NCI-H187 treated with DMSO at 0.1 percent for 48 hours (cell line): ENCODE measurements around the gene GMIP.

Experiments used
- DNase-seq: peaks from one replicate; lab custom pipeline; 2025; lab: John Stamatoyannopoulos, UW

GMIP gene

DNA sequence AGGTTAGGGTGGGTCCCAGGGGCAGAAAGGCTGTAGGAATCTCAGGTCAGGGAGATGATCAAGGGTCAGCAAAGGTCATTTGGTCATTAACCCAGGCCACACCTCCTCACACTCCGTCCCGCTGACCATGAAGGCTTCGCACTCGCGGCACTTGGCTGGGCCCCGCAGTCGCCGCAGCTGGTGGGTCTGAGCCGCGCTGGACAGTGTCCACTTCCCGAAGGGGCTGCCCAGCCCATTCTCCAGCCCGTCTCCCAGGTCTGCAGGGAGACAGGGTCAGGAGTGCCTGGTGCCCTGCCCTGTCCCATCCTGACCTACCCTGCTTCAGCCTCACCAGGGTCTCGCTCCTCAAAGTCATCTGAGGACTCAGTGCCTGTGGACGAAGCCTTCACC, 8.1 kb downstream of the GMIP start:
- no peak for DNase-seq

DNA sequence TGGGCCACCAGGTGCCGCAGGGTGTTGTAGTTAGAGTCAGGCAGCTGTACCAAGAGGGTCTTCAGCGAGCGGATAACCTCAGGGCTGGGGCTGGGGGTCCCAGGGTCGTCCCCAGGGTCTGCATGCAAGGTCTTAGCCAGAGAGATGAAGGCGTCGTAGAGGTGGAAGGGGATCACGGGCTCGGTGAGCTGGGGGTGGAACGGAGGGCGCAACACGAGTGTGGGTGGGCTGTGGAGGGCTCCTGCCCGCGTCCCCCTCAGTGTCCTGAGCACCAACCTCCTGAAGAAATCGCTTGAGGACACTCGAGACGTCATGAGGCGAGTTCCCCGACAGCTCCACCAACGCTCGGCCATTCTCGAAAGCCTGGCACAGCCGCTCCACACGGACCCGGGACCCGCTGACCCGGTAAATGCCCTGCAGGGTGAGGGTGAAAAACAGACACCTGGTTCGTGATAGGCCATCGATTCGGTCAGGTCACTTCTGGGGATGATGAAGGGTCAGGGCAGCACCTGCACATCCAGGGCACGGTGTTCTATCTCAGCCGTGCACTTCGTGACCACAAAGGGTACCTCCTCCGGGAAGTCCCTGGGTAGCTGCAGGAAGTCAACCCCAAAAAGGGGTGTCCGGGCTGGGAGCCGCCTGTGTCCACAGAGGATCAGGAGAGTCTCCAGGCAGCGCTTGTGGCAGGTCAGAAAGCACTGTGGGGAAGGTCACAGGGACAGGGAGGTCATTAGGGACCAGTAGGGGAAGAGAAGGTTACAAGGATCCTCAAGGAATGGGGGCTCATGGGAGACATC, 8.7 kb downstream of the GMIP start:
- DNase-seq = no peak

DNA sequence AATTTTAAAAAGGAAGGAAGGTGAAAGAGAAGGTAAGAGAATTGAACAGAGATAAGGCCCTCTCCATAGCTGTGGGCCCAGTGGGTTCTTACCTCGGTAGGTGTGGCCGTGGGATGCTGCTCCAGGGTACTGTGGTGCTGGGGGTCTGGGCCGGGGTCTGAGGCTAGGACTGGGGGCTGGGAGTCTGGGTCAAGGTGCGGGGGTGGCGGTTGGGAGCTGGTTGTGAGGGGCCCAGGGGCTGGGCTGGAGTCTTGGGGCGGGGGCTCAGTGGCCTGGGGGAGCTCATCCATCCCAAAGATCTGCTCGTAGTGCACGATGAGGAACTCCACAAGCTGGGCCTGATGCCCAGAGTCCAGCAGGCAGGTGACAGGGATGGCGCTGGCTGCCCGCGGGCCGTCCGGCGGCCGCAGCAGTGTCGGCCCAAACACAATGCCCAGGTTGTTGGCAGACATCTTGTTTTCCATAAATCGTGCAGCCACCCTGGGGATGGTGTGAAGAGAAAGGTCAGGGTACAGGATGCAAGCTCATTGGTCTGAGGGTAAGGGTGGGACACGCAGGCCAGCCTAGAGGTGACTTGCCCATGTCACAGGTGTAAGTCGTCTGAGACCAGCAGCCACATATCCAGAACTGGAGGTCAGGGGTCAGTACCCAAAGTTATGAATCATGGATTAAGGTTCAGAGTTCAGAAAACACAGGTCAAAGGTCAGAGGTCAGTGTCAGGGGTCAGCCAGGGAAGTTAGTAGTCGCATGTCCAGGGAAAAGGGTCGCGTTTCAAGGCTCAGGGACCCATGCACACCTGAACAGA, 9.5 kb downstream of the GMIP start:
- DNase-seq = no peak

DNA sequence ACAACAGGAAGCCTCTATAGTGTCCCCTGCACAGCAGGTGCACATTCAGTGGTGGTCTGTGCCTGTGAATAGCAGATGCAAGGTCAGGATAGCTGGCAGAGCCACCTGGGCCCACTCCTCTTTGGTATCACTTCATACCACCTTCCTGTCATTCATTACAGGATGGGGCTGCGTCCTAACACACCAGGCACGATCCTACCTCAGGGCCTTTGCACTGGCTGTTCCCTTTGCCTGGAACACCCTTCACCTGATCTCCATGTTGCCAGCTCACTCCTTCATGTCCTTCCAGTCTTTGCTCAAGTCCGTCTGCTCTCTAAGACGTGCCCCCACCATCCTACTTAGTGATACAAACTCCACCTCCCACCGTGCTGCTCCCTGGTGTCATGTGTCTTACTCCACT, 10.8 kb downstream of the GMIP start:
- no peak for DNase-seq

DNA sequence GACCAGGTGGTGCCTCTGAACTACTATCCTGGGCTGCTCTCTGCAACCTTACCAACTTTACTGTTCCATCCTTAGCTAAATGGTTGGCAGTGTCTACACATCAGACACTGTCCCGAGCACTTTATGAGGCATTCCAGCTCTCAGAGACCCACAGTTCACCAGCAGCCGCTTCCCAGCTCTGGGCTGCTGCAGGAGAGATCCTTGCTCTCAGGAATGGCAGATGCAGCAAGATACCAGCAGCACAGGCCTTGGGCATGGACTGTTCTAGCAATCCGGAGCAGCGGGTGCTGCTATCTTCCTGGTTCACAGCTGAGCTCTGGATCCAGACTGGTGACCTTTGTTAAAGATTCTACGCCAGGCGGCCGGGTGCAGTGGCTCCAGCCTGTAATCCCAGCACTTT, 12.1 kb downstream of the GMIP start:
- DNase-seq = no peak

DNA sequence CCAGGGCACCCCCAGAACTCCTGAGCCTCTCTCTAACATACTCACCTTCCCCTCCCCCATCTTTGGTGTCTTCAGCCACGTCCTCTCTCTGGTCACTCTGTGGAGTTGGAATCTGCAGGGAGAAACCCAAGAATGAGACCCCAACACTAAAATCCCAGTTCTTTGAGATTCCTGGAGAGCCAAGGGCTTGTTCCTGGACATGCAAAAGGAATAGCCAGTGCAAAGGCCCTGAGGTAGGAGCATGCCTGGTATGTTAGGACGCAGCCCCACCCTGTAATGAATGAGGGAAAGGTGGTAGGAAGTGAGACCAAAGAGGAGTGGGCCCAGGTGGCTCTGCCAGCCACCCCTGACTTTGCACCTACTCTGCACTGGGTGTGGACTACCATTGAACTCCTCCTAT, 13.0 kb downstream of the GMIP start:
- DNase-seq = no peak

DNA sequence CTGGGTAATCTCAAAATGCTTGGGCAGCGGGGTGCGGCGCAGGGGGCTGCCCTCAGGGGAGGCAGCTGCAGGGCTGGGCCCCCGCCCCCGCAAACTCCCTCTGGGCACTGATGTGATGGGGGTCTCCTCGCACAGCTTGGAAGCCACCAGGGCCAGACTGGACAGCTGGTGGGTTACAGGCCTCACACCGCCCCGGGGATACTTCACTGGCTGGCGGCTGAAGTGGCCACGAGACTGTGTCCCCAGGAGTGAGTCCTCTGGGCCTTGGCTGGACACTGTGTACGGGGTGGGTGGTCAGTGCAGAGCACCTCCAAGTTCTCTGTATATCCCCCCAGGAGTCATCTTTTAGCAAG, 13.4 kb downstream of the GMIP start:
- no peak for DNase-seq

DNA sequence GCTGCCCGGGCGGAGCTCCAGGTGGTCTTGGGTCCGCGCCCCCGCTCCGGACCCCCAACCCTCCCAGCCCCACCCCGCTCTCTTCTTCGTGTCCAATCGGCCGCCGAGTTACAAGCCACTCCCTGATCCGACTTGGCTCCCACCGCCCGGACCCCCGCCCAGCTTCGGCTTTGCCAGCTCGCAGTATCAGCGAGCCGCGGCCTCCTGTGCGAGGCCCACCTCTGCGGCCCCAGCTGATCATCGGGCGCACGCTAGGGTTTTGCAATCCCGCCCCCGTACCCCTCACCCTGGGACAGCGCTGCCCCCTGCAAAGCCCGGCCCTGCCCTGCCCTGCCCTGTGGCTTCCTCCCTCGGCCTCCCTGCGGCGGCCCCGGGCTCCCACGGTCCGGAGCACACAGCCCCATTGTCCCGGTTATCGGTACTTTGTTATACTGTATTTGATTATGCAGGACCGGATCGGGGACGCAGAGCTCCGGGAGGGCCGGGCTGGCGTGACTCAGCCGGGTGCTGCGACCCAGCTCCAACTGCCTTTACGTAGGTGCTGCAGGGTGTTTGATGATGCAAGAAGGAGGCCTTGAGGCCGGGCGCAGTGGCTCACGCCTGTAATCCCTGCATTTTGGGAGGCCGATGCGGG, 14.8 kb downstream of the GMIP start:
- no peak for DNase-seq

DNA sequence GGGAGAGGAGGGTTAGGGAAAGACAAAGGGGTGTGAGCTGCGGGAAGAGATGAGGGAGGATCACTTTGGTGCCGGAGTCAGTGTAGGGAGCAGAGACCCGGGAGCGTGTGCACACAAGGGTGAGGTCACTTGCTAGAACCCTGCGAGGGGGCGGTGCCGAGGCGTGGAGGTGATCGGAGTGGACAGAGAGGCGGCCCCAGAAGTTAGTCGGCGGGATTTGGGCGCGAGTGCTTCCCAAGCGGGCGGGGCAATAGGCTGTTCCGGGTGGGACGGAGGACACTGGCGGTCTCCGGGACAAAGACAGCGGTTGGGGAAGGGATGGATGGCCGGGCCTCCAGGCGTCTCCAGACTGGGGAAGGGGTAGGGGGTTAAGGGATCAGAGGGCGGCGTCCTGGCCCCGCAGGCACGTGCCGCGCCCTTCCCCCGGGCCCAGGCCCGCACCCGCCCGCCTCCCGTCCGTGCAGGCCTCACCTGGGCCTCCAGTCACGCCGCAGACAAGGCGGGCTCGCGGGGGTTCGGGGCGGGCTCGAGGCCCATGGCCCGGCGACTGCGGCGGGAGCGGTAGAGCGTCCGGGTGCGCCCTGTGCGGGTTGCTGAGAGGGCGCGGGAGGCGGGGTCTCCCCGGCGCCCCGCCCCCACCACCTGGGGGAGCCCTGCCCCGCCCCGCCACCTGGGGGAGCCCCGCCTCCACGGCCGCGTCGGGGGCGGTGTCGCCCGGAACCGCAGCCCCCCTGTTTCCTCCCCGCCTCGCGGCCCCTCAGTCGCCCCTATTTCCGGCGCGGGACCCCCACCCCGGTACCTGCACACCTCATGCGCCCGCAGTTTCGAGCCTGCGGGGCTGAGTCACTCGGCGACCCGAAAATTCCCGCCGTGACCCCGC, 15.6 kb downstream of the GMIP start, which contains the start of gene LPAR2:
LPAR2 (minus strand) TSS at position 600 of the 880 bp plus-strand sequence. CDS start 945 bp downstream, outside the sequence.
- no peak for DNase-seq

DNA sequence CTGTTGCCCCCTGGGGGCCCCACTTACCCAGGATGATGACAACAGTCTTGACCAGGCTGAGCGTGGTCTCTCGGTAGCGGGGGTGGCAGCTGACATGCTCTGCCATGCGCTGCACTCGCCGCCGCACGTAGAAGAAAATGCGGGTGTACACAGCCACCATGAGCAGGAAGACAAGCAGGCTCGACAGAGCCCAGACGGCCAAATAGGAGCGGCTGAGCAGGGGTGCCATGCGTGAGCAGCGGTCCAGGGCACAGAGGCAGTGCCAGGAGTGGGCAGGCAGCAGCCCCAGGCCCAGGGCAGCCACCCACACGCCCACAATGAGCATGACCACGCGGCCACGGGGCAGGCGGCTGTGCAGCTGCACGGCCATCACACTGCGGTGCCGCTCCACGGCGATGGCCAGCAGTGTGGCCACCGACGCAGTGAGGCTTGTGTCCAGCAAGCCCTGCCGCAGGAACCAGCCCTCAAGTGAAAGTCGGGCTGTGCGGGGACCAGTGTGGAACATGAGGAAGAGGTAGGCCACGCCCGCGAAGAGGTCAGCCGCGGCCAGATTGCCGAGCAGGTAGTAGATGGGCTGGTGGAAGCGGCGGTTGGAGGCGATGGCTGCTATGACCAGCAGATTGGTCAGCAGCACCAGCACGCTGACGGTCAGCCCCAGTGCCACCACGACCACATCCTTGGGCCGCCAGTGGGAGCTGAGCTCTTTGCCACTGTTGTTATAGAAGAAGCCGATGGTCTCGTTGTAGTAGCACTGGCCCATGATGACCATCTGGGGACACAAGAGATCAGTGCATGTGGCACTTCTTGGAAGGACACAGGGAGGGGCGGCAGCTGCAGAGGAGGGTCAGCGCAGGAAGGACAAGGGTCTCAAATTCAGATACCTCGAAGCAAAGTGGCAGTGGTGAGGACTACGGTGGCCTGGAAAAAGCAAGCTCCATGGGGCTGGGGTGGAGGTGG, 16.7 kb downstream of the GMIP start:
- DNase-seq = no peak

DNA sequence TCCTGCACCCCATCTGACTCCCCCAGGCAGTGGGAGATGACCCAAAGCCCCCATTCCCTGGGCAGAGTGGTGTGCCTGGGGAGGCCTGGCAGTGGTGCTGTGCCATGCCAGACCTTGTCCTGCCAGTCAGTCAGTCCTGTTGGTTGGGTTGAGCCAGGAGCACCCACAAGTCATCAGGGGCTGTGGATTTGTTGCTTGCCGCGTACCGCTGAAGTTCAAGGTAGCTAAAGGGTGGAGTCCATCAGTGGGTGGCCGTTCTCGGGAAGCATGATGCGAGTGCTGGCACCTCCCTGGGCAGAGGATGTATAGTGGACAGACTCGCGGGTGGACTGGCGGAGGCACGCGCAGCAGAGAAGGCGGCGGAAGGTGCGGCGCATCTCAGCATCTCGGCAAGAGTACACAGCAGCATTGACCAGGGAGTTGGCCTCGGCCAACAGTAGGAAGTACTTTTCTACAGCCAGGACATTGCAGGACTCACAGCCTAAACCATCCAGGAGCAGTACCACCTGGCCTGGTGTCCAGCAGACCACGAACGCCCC, 19.4 kb downstream of the GMIP start:
- no peak for DNase-seq

DNA sequence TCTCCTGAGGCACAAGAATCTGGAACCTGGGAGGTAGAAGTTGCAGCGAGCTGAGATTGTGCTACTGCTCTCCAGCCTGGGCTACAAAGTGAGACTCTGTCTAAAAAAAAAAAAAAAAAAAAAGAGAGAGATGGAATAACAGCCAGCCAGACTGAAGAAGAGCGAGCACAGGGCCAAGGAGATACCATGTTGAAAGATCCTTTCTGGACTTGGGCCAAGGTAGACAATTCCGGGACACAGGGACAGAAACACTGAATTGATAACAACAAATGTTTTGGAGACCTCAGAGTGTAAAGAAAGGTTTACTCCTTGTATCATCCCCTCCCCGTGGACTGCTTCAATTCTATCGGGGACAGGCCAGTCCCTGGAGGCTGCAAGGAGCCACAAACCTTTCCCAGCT, 20.1 kb downstream of the GMIP start:
- no peak for DNase-seq

DNA sequence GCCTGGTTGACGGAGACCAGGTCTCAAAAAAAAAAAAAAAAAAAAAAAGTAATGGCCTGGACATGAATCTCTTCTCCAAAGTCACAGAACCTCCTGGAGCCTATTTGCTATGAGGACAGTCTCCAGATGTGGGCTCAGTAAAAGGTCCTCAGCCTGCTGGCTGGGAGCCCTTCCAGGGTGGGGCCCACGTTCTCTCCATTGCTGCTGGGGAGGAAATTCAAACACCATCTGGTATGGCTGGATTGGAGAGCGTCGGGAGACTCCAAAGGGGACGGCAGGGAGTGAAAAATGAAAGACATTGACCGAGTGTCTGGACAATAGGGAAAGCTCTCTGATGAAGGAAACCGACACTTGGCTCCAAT, 23.6 kb downstream of the GMIP start:
- DNase-seq = no peak

DNA sequence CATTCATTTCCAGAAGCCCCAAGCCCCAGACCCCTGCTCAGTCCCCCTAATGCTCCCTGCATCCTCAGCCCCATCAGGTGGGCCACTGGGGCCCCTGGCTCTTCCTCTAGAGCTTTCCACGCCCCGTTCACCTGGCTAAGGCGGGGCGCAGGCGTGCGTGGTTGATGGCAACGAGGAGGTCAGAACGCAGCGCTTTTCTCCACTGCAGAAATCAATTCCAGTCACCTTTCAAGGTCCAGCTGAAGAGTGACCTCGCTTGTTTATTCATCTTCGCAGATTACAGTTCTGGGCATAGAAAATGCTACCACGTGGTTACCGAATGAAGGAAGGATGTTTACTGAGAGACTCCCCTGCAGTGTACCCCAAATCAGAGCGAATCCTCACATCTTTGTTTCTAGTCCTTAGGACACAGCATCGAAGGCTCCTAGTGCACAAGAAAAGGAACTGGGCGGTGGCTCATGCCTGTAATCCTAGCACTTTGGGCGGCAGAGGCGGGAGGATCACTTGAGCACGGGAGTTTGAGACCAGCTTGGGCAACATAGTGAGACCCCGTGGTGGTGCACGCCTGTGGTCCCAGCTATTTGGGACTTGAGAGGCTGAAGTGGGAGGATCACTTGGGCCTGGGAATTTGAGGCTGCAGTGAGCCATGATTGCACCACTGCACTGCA, 24.1 kb downstream of the GMIP start:
- no peak for DNase-seq

DNA sequence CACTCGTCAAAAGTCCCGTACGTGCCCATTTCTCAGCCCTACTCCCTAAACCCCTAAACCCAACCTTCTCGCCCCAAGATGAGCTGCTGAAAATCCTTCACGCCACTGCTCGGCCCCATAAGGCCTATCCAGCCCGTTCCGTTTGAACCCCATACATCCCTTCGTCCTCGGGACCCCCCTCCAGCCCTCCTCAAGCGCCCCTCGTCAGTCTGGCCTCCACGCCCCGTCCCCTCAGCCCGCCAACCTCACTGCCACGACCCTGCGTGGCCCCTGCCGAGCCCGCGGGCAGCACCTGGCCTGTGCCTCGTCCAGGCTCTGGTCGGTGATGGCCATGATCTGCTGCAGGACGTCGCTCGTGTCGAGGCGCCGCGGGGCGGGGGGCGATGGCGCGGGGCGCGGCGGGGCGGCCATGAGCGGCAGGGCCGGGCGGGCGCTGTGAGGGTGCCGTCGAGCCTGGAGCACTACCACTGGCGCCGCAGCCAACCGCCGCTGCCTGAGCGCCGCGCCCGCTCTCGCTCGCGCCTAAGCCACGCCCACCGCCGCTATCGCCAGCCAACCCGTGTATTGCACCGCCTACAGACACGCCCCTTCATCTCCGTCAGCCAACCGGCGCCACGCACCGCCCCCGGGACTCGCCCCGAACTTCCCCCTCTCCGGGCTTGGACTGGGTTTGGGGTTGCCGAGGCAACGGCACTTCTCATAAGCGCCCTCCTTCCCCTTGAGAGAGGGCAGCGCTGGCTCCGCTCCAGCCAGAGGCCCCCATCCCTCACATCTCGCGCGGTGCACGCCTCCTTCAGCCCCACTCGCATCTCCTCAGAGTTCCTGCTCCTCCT, 25.0 kb downstream of the GMIP start, which contains the start of gene PBX4:
PBX4 (minus strand) TSS at position 469 of the 833 bp plus-strand sequence; CDS start at position 411, 58 bp downstream.
- DNase-seq = peak; percentile 74

DNA sequence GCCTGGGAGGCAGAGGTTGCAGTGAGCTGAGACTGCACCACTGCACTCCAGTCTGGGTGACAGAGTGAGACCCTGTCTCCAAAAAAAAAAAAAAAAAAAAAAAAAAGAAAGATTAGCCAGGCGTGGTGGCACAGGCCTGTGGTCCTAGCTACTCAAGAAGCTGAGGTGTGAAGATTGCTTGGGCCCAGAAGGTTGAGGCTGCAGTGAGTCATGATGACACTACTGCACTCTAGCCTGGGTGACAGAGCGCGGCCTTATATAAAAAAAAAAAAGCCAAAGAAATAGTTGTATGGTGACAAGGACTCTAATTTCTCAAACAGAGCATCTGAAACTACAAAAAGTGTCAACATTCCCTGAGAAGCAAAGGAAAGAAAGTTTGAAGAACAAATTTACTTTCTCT, 28.4 kb downstream of the GMIP start:
- no peak for DNase-seq

DNA sequence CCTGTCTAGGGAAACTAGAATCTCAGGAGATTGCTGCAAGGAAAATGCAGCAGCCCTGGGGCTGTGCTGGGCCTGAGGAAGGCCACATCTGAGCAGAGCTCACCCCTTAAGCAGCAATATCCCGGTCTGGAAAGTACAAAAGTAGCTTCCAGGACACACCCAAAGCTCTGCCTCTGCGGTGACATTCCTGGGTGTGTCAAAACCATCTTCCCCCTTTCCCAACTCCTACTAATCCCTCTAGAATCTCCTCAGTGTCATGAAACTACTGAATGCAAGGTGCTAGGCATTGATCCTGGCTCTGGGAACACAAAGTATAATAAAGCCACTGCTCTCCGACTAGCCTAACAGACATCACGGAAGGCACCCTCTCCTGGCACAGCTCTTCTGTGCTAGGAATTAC, 30.0 kb downstream of the GMIP start:
- no peak for DNase-seq

DNA sequence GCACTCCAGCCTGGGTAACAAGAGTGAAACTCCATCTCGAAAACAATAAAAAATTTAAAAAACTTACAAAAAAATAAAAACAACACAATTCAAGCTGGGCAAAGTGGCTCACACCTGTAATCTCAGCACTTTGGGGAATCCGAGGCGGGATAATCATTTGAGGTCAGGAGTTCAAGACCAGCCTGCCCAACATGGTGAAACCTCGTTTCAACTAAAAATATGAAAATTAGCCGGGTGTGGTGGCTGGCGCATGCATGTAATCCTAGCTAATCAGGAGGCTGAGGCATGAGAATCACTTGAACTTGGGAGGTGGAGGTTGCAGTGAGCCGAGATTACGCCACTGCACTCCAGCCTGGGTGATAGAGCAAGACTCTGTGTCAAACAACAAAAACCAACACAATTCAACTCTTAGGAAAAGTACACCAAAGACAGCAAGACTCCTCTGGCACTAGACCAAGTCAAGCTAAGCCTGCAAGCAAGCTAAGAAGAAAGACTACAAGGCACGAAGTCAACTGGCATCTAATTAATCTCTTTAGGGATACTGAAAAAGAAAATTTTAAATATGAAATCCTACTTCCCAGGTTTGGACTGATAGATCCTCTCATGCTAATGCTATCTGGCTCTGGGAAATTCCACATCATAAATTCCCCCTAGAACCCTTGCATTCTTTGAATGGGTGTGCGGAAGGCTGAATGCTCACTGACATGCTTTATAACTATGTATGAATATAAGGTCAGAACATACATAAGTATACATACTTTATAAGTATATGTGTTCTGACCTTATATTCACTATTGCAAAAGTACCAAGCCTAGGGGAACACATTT, 32.9 kb downstream of the GMIP start:
- no peak for DNase-seq
